GM23248 (cell line): ENCODE measurements around the gene DPYD. TPM values are rescaled to one million over a fixed set of nuclear protein-coding genes. Genes with fewer than 3 reads are reported as not detected.
A peak's percentile ranks its signal among the peaks of the same experiment; 100 is the strongest.

Experiments used
- DNase-seq: peaks from one replicate; pipeline ENCODE4 v3.0.0-alpha.2; 2015
- H2AFZ ChIP-seq: fragments of 200-600 bp; sonication (generic); 2 replicates; pipeline ENCODE4 v1.6.1; 2016; ENCODE audit warnings: antibody characterized with exemption
- H3F3A ChIP-seq: fragments of 200-600 bp; sonication (generic); 2 replicates; pipeline ENCODE4 v1.6.1; 2016; ENCODE audit warnings: mild to moderate bottlenecking, antibody characterized with exemption, mixed run types; ENCODE audit not compliant: insufficient read depth
- H3K27ac ChIP-seq: fragments of 200-600 bp; sonication (generic); 2 replicates; pipeline ENCODE4 v1.5.1; 2016; ENCODE audit warnings: mild to moderate bottlenecking
- H3K27me3 ChIP-seq: fragments of 200-600 bp; sonication (generic); replicated peaks from 2 replicates; pipeline ENCODE4 v1.6.1; 2016; ENCODE audit warnings: mild to moderate bottlenecking; ENCODE audit not compliant: insufficient read depth
- H3K36me3 ChIP-seq: fragments of 200-600 bp; sonication (generic); 2 replicates; pipeline ENCODE4 v1.6.1; 2016; ENCODE audit warnings: low read depth, mild to moderate bottlenecking
- H3K4me1 ChIP-seq: fragments of 200-600 bp; sonication (generic); 2 replicates; pipeline ENCODE4 v1.6.1; 2016; ENCODE audit warnings: mild to moderate bottlenecking; ENCODE audit not compliant: insufficient read depth
- H3K4me2 ChIP-seq: fragments of 200-600 bp; sonication (generic); one replicate; pipeline ENCODE4 v1.6.1; 2016; ENCODE audit warnings: mild to moderate bottlenecking; ENCODE audit not compliant: unreplicated experiment
- H3K4me3 ChIP-seq: fragments of 200-600 bp; sonication (generic); 2 replicates; pipeline ENCODE4 v1.5.1; 2016; ENCODE audit warnings: mild to moderate bottlenecking
- H3K79me2 ChIP-seq: fragments of 200-600 bp; sonication (generic); 2 replicates; pipeline ENCODE4 v1.6.1; 2016; ENCODE audit warnings: mild to moderate bottlenecking; ENCODE audit not compliant: insufficient read depth
- H3K9ac ChIP-seq: fragments of 200-600 bp; sonication (generic); 2 replicates; pipeline ENCODE4 v1.6.1; 2016; ENCODE audit warnings: mild to moderate bottlenecking
- H3K9me2 ChIP-seq: fragments of 200-600 bp; sonication (generic); 2 replicates; pipeline ENCODE4 v1.6.1; 2016; ENCODE audit warnings: mixed run types, mild to moderate bottlenecking, moderate library complexity; ENCODE audit not compliant: insufficient read depth
- H3K9me3 ChIP-seq: fragments of 200-600 bp; sonication (generic); one replicate; pipeline ENCODE4 v1.6.1; 2017; ENCODE audit warnings: low read depth
- H4K20me1 ChIP-seq: fragments of 200-600 bp; sonication (generic); 2 replicates; pipeline ENCODE4 v1.6.0; 2016; ENCODE audit not compliant: insufficient read depth
- EZH2 ChIP-seq: fragments of 200-600 bp; sonication (generic); IDR thresholded peaks from 2 replicates; pipeline ENCODE4 v1.6.1; 2018; ENCODE audit warnings: antibody characterized with exemption, mild to moderate bottlenecking; ENCODE audit not compliant: insufficient read depth, poor library complexity, severe bottlenecking
- EZH2phosphoT487 ChIP-seq: fragments of 200-600 bp; sonication (generic); IDR thresholded peaks from 2 replicates; pipeline ENCODE4 v1.6.1; 2018; ENCODE audit warnings: antibody characterized with exemption, moderate library complexity, mild to moderate bottlenecking, low read depth; ENCODE audit not compliant: insufficient read depth
- WGBS, 2 experiments: methylation state at CpG; one replicate each; pipeline ENCODE4 v1.1.6; 2015 to 2017; ENCODE audit warnings: low lambda C conversion rate in 2 of 2, low coverage in 1 of 2; ENCODE audit errors: missing lambda C conversion rate in 2 of 2; 5-methylcytosine and 5-hydroxymethylcytosine counted together
- in situ Hi-C: fragments of 300-500 bp; cut with MboI; formaldehyde crosslinking; loops from 2 replicates; pipeline ENCODE4 v1.15.0; 2020
- polyA plus RNA-seq: library from polyadenylated mRNA; unstranded; fragments of >200 nt; fragmentation: Nextera tagmentation; extraction: Ambion mirVana; gene quantifications from 2 replicates; pipeline ENCODE4 v1.2.1, GENCODE V29; 2016
- total RNA-seq: library from RNA; depleted of rRNA; stranded (reverse); fragments of >200 nt; shearing (Covaris generic); gene quantifications from 2 replicates; pipeline ENCODE4 v1.2.3, GENCODE V29; 2014

The DPYD gene
- total and polyA plus RNA-seq, 2 experiments from 2014 or later: 38.4 to 70.7 TPM

- no peaks in the 10 kb centered on the region for H3K9me2 ChIP-seq
- no peaks in the 10 kb centered on the region for H3F3A ChIP-seq
- H2AFZ ChIP-seq: no peak overlapping the region
- TF ChIP-seq EZH2phosphoT487 (no peak), EZH2 (no peak)
- H3K79me2 ChIP-seq: no peaks in the 10 kb centered on the region
- no peaks in the 10 kb centered on the region for H3K9me3 ChIP-seq
- 97% methylated on average over 2 of the region's 2 CpGs for WGBS, 2 experiments
- H3K4me2 ChIP-seq: no peak overlapping the region
- H3K4me1 ChIP-seq: 0 out of 2 replicates have a peak, but pooled peaks cover 3% of the 10 kb centered on the region
- H3K27ac ChIP-seq: no peak overlapping the region
- H3K4me3 ChIP-seq: no peak overlapping the region
- peaks cover 23% of the 10 kb centered on the region; the same call in 1 of the 2 replicates for H3K36me3 ChIP-seq
- peak; percentile 7 for DNase-seq
- H3K9ac ChIP-seq: no peak overlapping the region
- in situ Hi-C loops: no loop called here
- no peaks in the 10 kb centered on the region for H4K20me1 ChIP-seq
- no peaks in the 10 kb centered on the region for H3K27me3 ChIP-seq
These were observed 139.9 kb downstream of the DPYD start for GRCh38 chr1:97780884-97781283.

GRCh38 chr1:97778718-97779117 is 142.1 kb downstream of the DPYD start:
- DNase-seq: peak; percentile 16
- in situ Hi-C loops: no loop called here

DNA sequence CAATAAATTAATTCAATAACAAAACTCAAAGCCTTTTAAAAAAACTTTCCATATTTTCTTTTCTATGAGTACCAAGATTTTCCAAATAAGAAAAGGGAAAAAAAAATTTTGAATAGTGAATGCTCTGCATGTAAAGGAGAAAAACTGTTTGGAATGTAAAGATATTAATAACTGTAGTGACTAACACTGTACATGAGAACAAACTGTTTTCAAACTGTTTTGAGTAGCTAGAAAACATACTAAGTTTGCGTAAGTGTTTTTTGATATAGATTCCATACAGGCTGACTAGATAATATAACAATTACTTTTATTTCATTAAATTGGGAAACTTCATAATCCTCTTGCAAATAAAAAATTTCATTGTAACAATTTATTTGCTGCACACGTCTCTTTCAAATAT is 150.5 kb downstream of the DPYD start:
- H3F3A ChIP-seq: no peaks in the 10 kb centered on the region
- H3K9me3 ChIP-seq: no peaks in the 10 kb centered on the region
- 95% methylated on average over 2 of the region's 2 CpGs for WGBS, 2 experiments
- no peak overlapping the region for H3K4me2 ChIP-seq
- DNase-seq: no peak
- TF ChIP-seq EZH2: no peak
- TF ChIP-seq EZH2phosphoT487: no peak
- in situ Hi-C loops: no loop called here
- no peak overlapping the region for H2AFZ ChIP-seq
- H3K4me3 ChIP-seq: no peak overlapping the region
- H3K9ac ChIP-seq: no peak overlapping the region
- H3K4me1 ChIP-seq: peaks cover 13% of the 10 kb centered on the region; the same call in 1 of the 2 replicates
- H3K36me3 ChIP-seq: 0 out of 2 replicates have a peak, but pooled peaks cover 5% of the 10 kb centered on the region
- H4K20me1 ChIP-seq: no peaks in the 10 kb centered on the region
- H3K27me3 ChIP-seq: no peaks in the 10 kb centered on the region
- no peak overlapping the region for H3K27ac ChIP-seq
- H3K79me2 ChIP-seq: no peaks in the 10 kb centered on the region
- H3K9me2 ChIP-seq: no peaks in the 10 kb centered on the region

More at GRCh38 chr1:97778718-97779117, 142.1 kb downstream of the DPYD start:
- H3K27ac ChIP-seq: no peak overlapping the region
- H2AFZ ChIP-seq: no peak overlapping the region
- no peaks in the 10 kb centered on the region for H3F3A ChIP-seq
- H3K4me2 ChIP-seq: no peak overlapping the region
- H3K9ac ChIP-seq: no peak overlapping the region
- H3K4me3 ChIP-seq: no peak overlapping the region
- H3K9me3 ChIP-seq: no peaks in the 10 kb centered on the region
- H3K9me2 ChIP-seq: no peaks in the 10 kb centered on the region
- no peaks in the 10 kb centered on the region for H3K4me1 ChIP-seq
- no peaks in the 10 kb centered on the region for H3K27me3 ChIP-seq
- 0 out of 2 replicates have a peak, but pooled peaks cover 18% of the 10 kb centered on the region for H3K36me3 ChIP-seq
- no peaks in the 10 kb centered on the region for H3K79me2 ChIP-seq
- TF ChIP-seq EZH2: no peak
- TF ChIP-seq EZH2phosphoT487: no peak
- H4K20me1 ChIP-seq: no peaks in the 10 kb centered on the region

DNA sequence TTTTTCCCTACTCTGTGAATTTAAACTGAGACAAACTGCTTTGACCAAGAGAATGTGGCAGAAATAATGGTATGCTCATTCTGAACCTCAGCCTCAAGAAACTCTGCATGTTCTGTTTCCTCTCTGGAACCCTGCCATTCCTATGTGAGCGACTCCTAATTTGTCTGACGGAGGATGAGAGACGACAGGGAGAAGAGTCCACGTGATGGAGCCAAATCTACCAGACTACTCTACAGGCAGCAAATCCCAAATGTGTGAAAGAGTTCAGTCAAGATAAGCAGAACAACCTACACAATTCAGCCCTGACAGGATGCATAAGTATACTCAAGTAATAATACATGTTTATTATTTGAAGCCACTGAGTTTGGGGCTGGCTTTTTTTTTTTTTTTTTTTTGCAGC is 153.5 kb downstream of the DPYD start:
- Histone ChIP-seq H3K4me2 (no peak overlapping the region), H3K9me3 (no peaks in the 10 kb centered on the region), H3K79me2 (no peaks in the 10 kb centered on the region), H3K4me1 (peaks cover 13% of the 10 kb centered on the region; the same call in 1 of the 2 replicates), H2AFZ (no peak overlapping the region), H3K9me2 (no peaks in the 10 kb centered on the region), H3K4me3 (no peak overlapping the region), H3K9ac (no peak overlapping the region), H3K36me3 (0 out of 2 replicates have a peak, but pooled peaks cover 5% of the 10 kb centered on the region), H3K27ac (no peak overlapping the region), H3F3A (no peaks in the 10 kb centered on the region), H4K20me1 (peaks cover 3% of the 10 kb centered on the region; the same call in 1 of the 2 replicates), H3K27me3 (no peaks in the 10 kb centered on the region)
- 27 to 41% methylated on average over 4 of the region's 4 CpGs for WGBS, 2 experiments
- in situ Hi-C loops: no loop called here
- TF ChIP-seq EZH2phosphoT487 (no peak), EZH2 (no peak)
- DNase-seq: no peak
